IMR-90 (cell line): ENCODE measurements around the gene NKX1-1. TPM values are rescaled to one million over a fixed set of nuclear protein-coding genes. Genes with fewer than 3 reads are reported as not detected.

Source experiments
- ATAC-seq: fragments of 200-7000 bp; cut with Tn5 transposase; 2 replicates; pipeline ENCODE4 v1.9.1; 2020; ENCODE audit warnings: low read depth, mild to moderate bottlenecking, moderate library complexity
- BruUV-seq: library from RNA; stranded (reverse); fragments of 400-500 nt; replicated peaks from 2 replicates; lab custom pipeline; 2021; lab: Mats Ljungman, UMichigan
- CTCF ChIA-PET: fragments of 300-600 bp; formaldehyde crosslinking; extraction: SDS; loops from one replicate; lab custom pipeline; 2021; ENCODE audit warnings: antibody characterized with exemption; lab: Yijun Ruan, JAX
- POLR2A ChIA-PET: fragments of 300-600 bp; sonication (Branson Sonifier 250); formaldehyde crosslinking; loops from one replicate; lab custom pipeline; 2022; ENCODE audit warnings: antibody characterized with exemption; ENCODE audit not compliant: unreplicated experiment; lab: Charles Lee
- DNase-seq: peaks from one replicate; pipeline ENCODE4 v3.0.0; 2013
- H2AFZ ChIP-seq: replicated peaks from 2 replicates; pipeline ENCODE3; 2013; ENCODE audit warnings: low read length, mild to moderate bottlenecking; ENCODE audit not compliant: poor library complexity
- H2AK5ac ChIP-seq: 2 replicates; pipeline ENCODE4 v1.6.1; 2013; ENCODE audit warnings: low read depth, low read length, inconsistent platforms
- H2AK9ac ChIP-seq: replicated peaks from 2 replicates; pipeline ENCODE3; 2013; ENCODE audit warnings: mild to moderate bottlenecking, low read depth, low read length, moderate library complexity; ENCODE audit not compliant: poor library complexity
- H2BK120ac ChIP-seq: 2 replicates; pipeline ENCODE4 v1.6.1; 2013; ENCODE audit warnings: low read depth, low read length, inconsistent platforms
- H2BK15ac ChIP-seq: 3 replicates; pipeline ENCODE4 v1.6.1; 2013; ENCODE audit warnings: low read depth, low read length, inconsistent platforms
- H2BK20ac ChIP-seq: 2 replicates; pipeline ENCODE4 v1.6.1; 2013; ENCODE audit warnings: low read depth, mild to moderate bottlenecking, inconsistent platforms, low read length, moderate library complexity
- H2BK5ac ChIP-seq: 2 replicates; pipeline ENCODE4 v1.6.1; 2013; ENCODE audit warnings: mild to moderate bottlenecking, low read depth, low read length, inconsistent platforms; ENCODE audit not compliant: poor library complexity, severe bottlenecking
- H3K14ac ChIP-seq: replicated peaks from 2 replicates; pipeline ENCODE4 v1.6.1; 2013; ENCODE audit warnings: low read depth, low read length, inconsistent platforms
- H3K18ac ChIP-seq: 2 replicates; pipeline ENCODE4 v1.6.1; 2013; ENCODE audit warnings: low read depth, low read length, control low read depth
- H3K23ac ChIP-seq: 2 replicates; pipeline ENCODE4 v1.6.1; 2013; ENCODE audit warnings: low read depth, low read length, inconsistent platforms
- H3K27ac ChIP-seq: 2 replicates; pipeline ENCODE4 v1.5.1; 2013; ENCODE audit warnings: mild to moderate bottlenecking, control low read depth, low read length; ENCODE audit not compliant: insufficient read depth
- H3K27me3 ChIP-seq: 2 replicates; pipeline ENCODE4 v1.6.1; 2013; ENCODE audit warnings: low read length; ENCODE audit not compliant: control insufficient read depth, insufficient read depth
- H3K36me3 ChIP-seq: 2 replicates; pipeline ENCODE4 v1.6.1; 2013; ENCODE audit warnings: low read length, mixed read lengths; ENCODE audit not compliant: control insufficient read depth, insufficient read depth
- H3K4ac ChIP-seq: 2 replicates; pipeline ENCODE4 v1.6.1; 2013; ENCODE audit warnings: low read depth, low read length, inconsistent platforms
- H3K4me1 ChIP-seq: 2 replicates; pipeline ENCODE4 v1.6.1; 2013; ENCODE audit warnings: low read length, mixed read lengths; ENCODE audit not compliant: control insufficient read depth, insufficient read depth
- H3K4me2 ChIP-seq: 2 replicates; pipeline ENCODE4 v1.6.1; 2013; ENCODE audit warnings: low read depth, mild to moderate bottlenecking, control low read depth, low read length, moderate library complexity
- H3K4me3 ChIP-seq: 2 replicates; pipeline ENCODE4 v1.5.1; 2013; ENCODE audit warnings: low read depth, mild to moderate bottlenecking, control low read depth, low read length, moderate library complexity; ENCODE audit not compliant: insufficient read depth
- H3K56ac ChIP-seq: 2 replicates; pipeline ENCODE4 v1.6.1; 2013; ENCODE audit warnings: low read length, inconsistent platforms; ENCODE audit not compliant: insufficient read depth; ENCODE audit errors: extremely low read depth
- H3K79me1 ChIP-seq, 2 experiments: 2 replicates each; pipeline ENCODE4 v1.6.1; 2013; ENCODE audit warnings: low read length in 2 of 2, inconsistent platforms in 1 of 2, low read depth in 1 of 2
- H3K9ac ChIP-seq: 2 replicates; pipeline ENCODE4 v1.6.1; 2013; ENCODE audit warnings: low read depth, low read length, control low read depth
- H3K9me1 ChIP-seq: 2 replicates; pipeline ENCODE4 v1.6.1; 2013; ENCODE audit warnings: low read length, inconsistent platforms; ENCODE audit not compliant: insufficient read depth
- H3K9me3 ChIP-seq: 2 replicates; pipeline ENCODE4 v1.6.1; 2013; ENCODE audit warnings: low read length; ENCODE audit not compliant: control insufficient read depth, insufficient read depth
- H4K20me1 ChIP-seq: 2 replicates; pipeline ENCODE4 v1.6.1; 2013; ENCODE audit warnings: low read length, inconsistent platforms; ENCODE audit not compliant: insufficient read depth
- H4K5ac ChIP-seq: 2 replicates; pipeline ENCODE4 v1.6.1; 2013; ENCODE audit warnings: mild to moderate bottlenecking, low read depth, low read length, control low read depth
- H4K8ac ChIP-seq, 2 experiments: 2 replicates each; pipeline ENCODE4 v1.6.1; 2013; ENCODE audit warnings: low read depth in 2 of 2, low read length in 2 of 2, control low read depth in 1 of 2, inconsistent platforms in 1 of 2
- H4K91ac ChIP-seq: 2 replicates; pipeline ENCODE4 v1.6.1; 2013; ENCODE audit warnings: low read depth, low read length, inconsistent platforms; ENCODE audit not compliant: insufficient read depth
- BHLHE40 ChIP-seq: fragments of 150-350 bp; IDR thresholded peaks from 2 replicates; pipeline ENCODE4 v1.6.1; 2016; ENCODE audit warnings: mild to moderate bottlenecking, low read depth, low read length
- CEBPB ChIP-seq: IDR thresholded peaks from 2 replicates; pipeline ENCODE4 v1.6.1; 2012; ENCODE audit warnings: low read depth, low read length, improper control_type of control experiment
- CHD1 ChIP-seq: IDR thresholded peaks from 2 replicates; pipeline ENCODE4 v1.6.1; 2012; ENCODE audit warnings: low read depth, low read length, improper control_type of control experiment
- CTCF ChIP-seq: conservative IDR thresholded peaks from 2 replicates; pipeline ENCODE4 v1.5.1; 2012; ENCODE audit warnings: mild to moderate bottlenecking, low read depth, low read length, improper control_type of control experiment
- ELK1 ChIP-seq: fragments of 150-350 bp; IDR thresholded peaks from 2 replicates; pipeline ENCODE4 v1.6.1; 2016; ENCODE audit warnings: low read depth, mild to moderate bottlenecking, low read length, moderate library complexity, borderline replicate concordance
- FOS ChIP-seq: fragments of 150-350 bp; IDR thresholded peaks from 2 replicates; pipeline ENCODE4 v1.6.1; 2016; ENCODE audit warnings: low read depth, low read length
- MAFK ChIP-seq: IDR thresholded peaks from 2 replicates; pipeline ENCODE4 v1.6.1; 2012; ENCODE audit warnings: low read depth, low read length, improper control_type of control experiment
- MXI1 ChIP-seq: IDR thresholded peaks from 2 replicates; pipeline ENCODE4 v1.6.1; 2012; ENCODE audit warnings: low read depth, mild to moderate bottlenecking, low read length, moderate library complexity, borderline replicate concordance
- NFE2L2 ChIP-seq: fragments of 150-350 bp; IDR thresholded peaks from 2 replicates; pipeline ENCODE4 v1.6.1; 2016; ENCODE audit warnings: low read depth, mild to moderate bottlenecking, low read length
- POLR2A ChIP-seq: IDR thresholded peaks from 2 replicates; pipeline ENCODE4 v1.6.1; 2012; ENCODE audit warnings: mild to moderate bottlenecking, low read depth, low read length
- RCOR1 ChIP-seq: IDR thresholded peaks from 2 replicates; pipeline ENCODE4 v1.6.1; 2012; ENCODE audit warnings: mild to moderate bottlenecking, low read length, improper control_type of control experiment; ENCODE audit not compliant: insufficient replicate concordance
- RFX5 ChIP-seq: IDR thresholded peaks from 2 replicates; pipeline ENCODE4 v1.8.0; 2012; ENCODE audit warnings: low read depth, mild to moderate bottlenecking, low read length, moderate library complexity
- USF2 ChIP-seq: fragments of 150-350 bp; IDR thresholded peaks from 2 replicates; pipeline ENCODE4 v1.6.1; 2017; ENCODE audit warnings: mild to moderate bottlenecking, antibody characterized with exemption, low read length, low read depth
- WGBS, 2 experiments: methylation state at CpG; one replicate each; pipeline versions ENCODE4 v1.1.5 to v1.1.7; 2013; ENCODE audit warnings: missing lambda C conversion rate in 2 of 2; ENCODE audit not compliant: insufficient read length in 1 of 2; ENCODE audit errors: extremely low coverage in 2 of 2; 5-methylcytosine and 5-hydroxymethylcytosine counted together
- dilution Hi-C: fragments of 300-500 bp; cut with HindIII; formaldehyde crosslinking; loops from one replicate; pipeline ENCODE4 v1.14.3; 2018; ENCODE audit warnings: low sequenced_read_pairs; ENCODE audit not compliant: unreplicated experiment
- in situ Hi-C: fragments of 300-500 bp; cut with MboI; formaldehyde crosslinking; loops from 3 replicates; pipeline ENCODE4 v1.14.3; 2019; ENCODE audit warnings: low sequenced_read_pairs, inconsistent platforms, mixed read lengths
- intact Hi-C: fragments of 100-400 bp; cut with micrococcal nuclease; formaldehyde crosslinking; loops from 2 replicates; pipeline ENCODE4 v1.10.0; 2022
- polyA plus RNA-seq, 3 experiments: library from polyadenylated mRNA; depleted of rRNA; stranded (reverse); fragments of >200 nt; gene quantifications; 2 replicates each; pipeline ENCODE4 v1.2.3, GENCODE V29; 2012; ENCODE audit warnings: low replicate concordance in 1 of 3
- total RNA-seq: library from RNA; depleted of rRNA; stranded (reverse); fragments of >200 nt; gene quantifications from 2 replicates; pipeline ENCODE4 v1.2.3, GENCODE V29; 2012

NKX1-1 gene
- total and polyA plus RNA-seq, 2 of the 4 experiments (the other 2 are of a cell fraction), result not detected

- Histone ChIP-seq H2AFZ (no peak overlapping the region), H3K14ac (no peak overlapping the region), H2BK15ac (no peak overlapping the region), H2AK5ac (no peak overlapping the region), H4K91ac (no peak overlapping the region), H3K27ac (no peak overlapping the region), H2AK9ac (no peak overlapping the region), H3K36me3 (no peaks in the 10 kb centered on the region), H3K4me2 (no peak overlapping the region), H3K18ac (no peak overlapping the region), H2BK5ac (no peak overlapping the region), H3K4me1 (no peaks in the 10 kb centered on the region), H3K23ac (no peak overlapping the region), H2BK120ac (no peak overlapping the region), H3K4me3 (no peak overlapping the region), H3K9me1 (no peaks in the 10 kb centered on the region), H3K4ac (no peak overlapping the region), H4K5ac (no peak overlapping the region), H3K56ac (no peak overlapping the region), H2BK20ac (no peak overlapping the region), H3K9me3 (peaks cover 23% of the 10 kb centered on the region), H4K20me1 (no peaks in the 10 kb centered on the region), H3K9ac (no peak overlapping the region), H4K8ac (no peak overlapping the region), H3K79me1 (no peaks in the 10 kb centered on the region), H3K27me3 (peaks cover 56% of the 10 kb centered on the region)
- TF ChIP-seq CHD1 (no peak), RFX5 (no peak), FOS (no peak), RCOR1 (no peak), CEBPB (no peak), BHLHE40 (no peak), ELK1 (no peak), MAFK (no peak), USF2 (no peak), NFE2L2 (no peak), POLR2A (no peak), MXI1 (no peak), CTCF (no peak)
- WGBS, 2 experiments, result no CpG with 5 or more reads among the region's 14 CpGs
- intact Hi-C loops, result no loop called here
- in situ Hi-C loops, result no loop called here
- ATAC-seq, result no peak
- CTCF ChIA-PET, result no interaction called here
- DNase-seq, result no peak
- dilution Hi-C loops, result no loop called here
- BruUV-seq, result no TSS peak
- POLR2A ChIA-PET, result no interaction called here
These were observed 5.3 kb downstream of the NKX1-1 start for GRCh38 chr4:1400831-1401408.
